Activated CD8-positive, alpha-beta T cell treated with anti-CD3 and anti-CD28 coated beads, Interleukin-2, amount 10 ng/mL, durations not matched to agents 7 days and 5 days (primary cell): ENCODE measurements around the gene C1orf87. TPM values are rescaled to one million over a fixed set of nuclear protein-coding genes. Genes with fewer than 3 reads are reported as not detected.

Source experiments
- ATAC-seq: fragments of 150-1000 bp; cut with Tn5 transposase; one replicate; pipeline ENCODE4 v1.10.0; 2021; ENCODE audit warnings: moderate library complexity
- CTCF ChIA-PET: fragments of 350-600 bp; sonication (Branson Sonifier 250); formaldehyde crosslinking; loops from one replicate; lab custom pipeline; 2021; ENCODE audit warnings: antibody characterized with exemption; lab: Charles Lee
- POLR2A ChIA-PET: fragments of 350-600 bp; sonication (Branson Sonifier 250); formaldehyde crosslinking; loops from one replicate; lab custom pipeline; 2021; ENCODE audit warnings: antibody characterized with exemption; lab: Charles Lee
- DNase-seq: peaks from one replicate; pipeline ENCODE4 v3.0.0-alpha.2; 2020
- H3K27ac Mint-ChIP-seq: one replicate; pipeline ENCODE4 v1.8.0; 2021; ENCODE audit warnings: mild to moderate bottlenecking, mixed read lengths
- H3K27me3 Mint-ChIP-seq: one replicate; pipeline ENCODE4 v1.8.0; 2021; ENCODE audit warnings: low read depth, mixed read lengths
- H3K36me3 Mint-ChIP-seq: one replicate; pipeline ENCODE4 v1.8.0; 2021; ENCODE audit warnings: low read depth, mixed read lengths
- H3K4me1 Mint-ChIP-seq: one replicate; pipeline ENCODE4 v1.8.0; 2021; ENCODE audit warnings: low read depth, mixed read lengths
- H3K4me3 Mint-ChIP-seq: one replicate; pipeline ENCODE4 v1.8.0; 2021; ENCODE audit warnings: mild to moderate bottlenecking, mixed read lengths
- H3K9me3 Mint-ChIP-seq: one replicate; pipeline ENCODE4 v1.8.0; 2022; ENCODE audit warnings: mixed read lengths; ENCODE audit not compliant: insufficient read depth
- total RNA-seq, 2 experiments: library from RNA; stranded (reverse); gene quantifications; one replicate each; pipeline ENCODE4 v1.2.3, GENCODE V29; 2021

Gene C1orf87
- total RNA-seq, result not detected

DNA sequence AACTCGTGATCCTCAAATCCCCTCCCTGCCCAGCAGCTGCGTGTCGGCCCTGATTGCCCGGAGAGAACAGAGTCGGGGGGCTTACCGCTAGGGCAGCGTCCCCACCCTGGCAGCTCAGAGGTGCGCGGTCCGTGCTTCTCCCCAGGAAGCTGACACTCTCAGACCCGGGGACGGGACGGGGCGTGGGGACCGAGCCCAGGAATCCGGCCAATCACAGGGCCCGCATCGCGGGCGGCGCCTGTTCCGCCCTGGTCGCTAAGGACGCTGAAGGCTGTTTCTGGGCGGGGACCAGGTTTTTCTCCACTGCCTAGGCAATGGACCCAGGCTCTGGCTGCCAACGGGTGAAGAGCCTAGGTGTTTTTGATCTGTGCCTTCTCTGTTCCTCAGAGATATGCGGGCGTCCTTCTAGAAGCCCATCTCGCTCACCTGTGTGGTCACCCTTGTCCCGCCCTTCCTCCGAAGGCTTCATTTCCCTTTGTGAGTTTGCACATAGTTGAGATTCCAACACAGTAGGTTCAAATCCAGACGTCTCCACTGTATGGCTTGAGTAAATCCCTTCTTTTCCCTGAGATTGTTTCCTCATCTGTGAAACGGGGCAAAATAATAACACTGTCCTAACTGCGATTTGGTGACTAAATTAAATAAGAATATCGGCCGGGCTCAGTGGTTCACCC lies at the start of gene C1orf87:
C1orf87 (minus strand) TSS at position 166 of the 674 bp plus-strand sequence. CDS start 1,127 bp downstream, outside the sequence.
- Mint-ChIP-seq H3K27ac (no peak within 1 kb of the TSS), H3K9me3 (no peaks in the 10 kb centered on the region), H3K4me3 (no peak within 1 kb of the TSS), H3K36me3 (no peaks in the 10 kb centered on the region), H3K4me1 (no peaks in the 10 kb centered on the region), H3K27me3 (peaks cover 22% of the 10 kb centered on the region)
- POLR2A ChIA-PET, result no interaction called here
- CTCF ChIA-PET, result no interaction called here
- no peak for ATAC-seq
- no peak for DNase-seq

GRCh38 chr1:60118085-60118484 lies 44.5 kb upstream of the C1orf87 start:
- CTCF ChIA-PET, result no interaction called here
- ATAC-seq, result no peak
- Mint-ChIP-seq H3K27ac (no peak overlapping the region), H3K36me3 (no peaks in the 10 kb centered on the region), H3K4me3 (no peak overlapping the region), H3K4me1 (no peaks in the 10 kb centered on the region), H3K9me3 (no peaks in the 10 kb centered on the region), H3K27me3 (peaks cover 2% of the 10 kb centered on the region)
- POLR2A ChIA-PET, result no interaction called here
- no peak for DNase-seq

- ChIA-PET POLR2A (no interaction called here), CTCF (no interaction called here)
- Mint-ChIP-seq H3K4me1 (no peaks in the 10 kb centered on the region), H3K36me3 (no peaks in the 10 kb centered on the region), H3K27me3 (peaks cover 5% of the 10 kb centered on the region), H3K27ac (no peak overlapping the region), H3K4me3 (no peak overlapping the region), H3K9me3 (no peaks in the 10 kb centered on the region)
- ATAC-seq, result no peak
- no peak for DNase-seq
Observed at GRCh38 chr1:60114745-60115318, 41.3 kb upstream of the C1orf87 start.

DNA sequence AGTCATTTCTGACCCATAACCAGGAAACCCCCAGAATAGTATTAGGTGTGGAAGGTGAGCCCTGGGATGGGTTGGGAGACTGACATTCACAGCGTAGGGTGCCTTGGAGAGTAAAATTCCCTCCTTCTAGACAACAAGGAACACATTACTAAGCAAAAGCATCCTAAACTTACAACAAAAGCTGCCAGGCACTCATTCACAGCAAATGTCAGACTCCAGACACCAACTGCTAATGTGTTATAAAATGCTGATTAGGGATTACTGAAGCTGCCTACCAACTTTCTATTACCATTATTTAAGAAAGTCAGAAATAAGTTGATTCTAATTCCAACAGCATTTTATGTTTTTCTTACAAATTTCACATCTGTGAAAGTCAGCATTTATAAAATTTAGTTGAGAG lies 40.0 kb upstream of the C1orf87 start:
- H3K9me3 Mint-ChIP-seq, result no peaks in the 10 kb centered on the region
- POLR2A ChIA-PET, result no interaction called here
- H3K4me1 Mint-ChIP-seq, result no peaks in the 10 kb centered on the region
- no peaks in the 10 kb centered on the region for H3K36me3 Mint-ChIP-seq
- CTCF ChIA-PET, result no interaction called here
- ATAC-seq, result no peak
- peaks cover 5% of the 10 kb centered on the region for H3K27me3 Mint-ChIP-seq
- no peak for DNase-seq
- H3K4me3 Mint-ChIP-seq, result no peak overlapping the region
- no peak overlapping the region for H3K27ac Mint-ChIP-seq

DNA sequence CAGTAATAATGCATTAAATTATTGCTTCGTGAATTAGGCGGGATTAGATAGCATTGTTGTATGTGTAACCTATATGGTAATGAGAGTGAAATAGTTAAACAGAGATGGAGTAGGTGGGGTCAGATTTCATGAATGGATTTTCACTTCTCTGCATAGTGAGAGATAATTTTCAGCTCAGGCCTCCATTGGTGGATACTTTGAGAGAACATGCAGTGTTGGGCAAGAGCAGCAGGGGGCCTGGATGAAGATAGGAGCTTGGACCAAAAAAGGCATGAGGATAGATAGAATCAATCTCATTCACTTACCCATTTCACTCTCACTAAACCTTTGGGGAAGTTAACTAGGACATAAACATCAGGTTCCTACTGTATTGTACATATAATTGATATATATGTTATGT lies 39.5 kb upstream of the C1orf87 start:
- DNase-seq (no peak), ATAC-seq (no peak)
- peaks cover 5% of the 10 kb centered on the region for H3K27me3 Mint-ChIP-seq
- no peaks in the 10 kb centered on the region for H3K36me3 Mint-ChIP-seq
- H3K4me1 Mint-ChIP-seq, result no peaks in the 10 kb centered on the region
- ChIA-PET POLR2A (no interaction called here), CTCF (no interaction called here)
- no peaks in the 10 kb centered on the region for H3K9me3 Mint-ChIP-seq
- H3K4me3 Mint-ChIP-seq, result no peak overlapping the region
- H3K27ac Mint-ChIP-seq, result no peak overlapping the region

GRCh38 chr1:60111716-60112115 lies 38.1 kb upstream of the C1orf87 start:
- no peaks in the 10 kb centered on the region for H3K36me3 Mint-ChIP-seq
- POLR2A ChIA-PET, result no interaction called here

DNA sequence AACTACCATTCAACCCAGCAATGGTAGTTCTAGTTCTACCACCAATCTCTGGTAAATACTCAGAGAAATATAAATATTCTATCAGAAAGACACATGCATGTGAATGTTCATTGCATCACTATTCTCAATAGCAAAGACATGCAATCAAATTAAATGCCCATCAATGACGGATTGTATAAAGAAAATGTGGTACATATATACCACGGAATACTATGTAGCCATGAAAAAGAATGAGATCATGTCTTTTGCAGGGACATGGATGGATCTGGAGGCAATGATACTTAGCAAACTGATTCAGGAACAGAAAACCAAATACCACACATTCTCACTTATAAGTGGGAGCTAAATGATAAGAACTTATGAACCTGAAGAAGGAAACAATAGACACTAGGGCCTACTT lies 37.5 kb upstream of the C1orf87 start:
- H3K36me3 Mint-ChIP-seq, result no peaks in the 10 kb centered on the region
- DNase-seq (no peak), ATAC-seq (no peak)
- no peaks in the 10 kb centered on the region for H3K9me3 Mint-ChIP-seq
- ChIA-PET CTCF (no interaction called here), POLR2A (no interaction called here)
- no peak overlapping the region for H3K27ac Mint-ChIP-seq
- peaks cover 5% of the 10 kb centered on the region for H3K27me3 Mint-ChIP-seq
- H3K4me1 Mint-ChIP-seq, result no peaks in the 10 kb centered on the region
- no peak overlapping the region for H3K4me3 Mint-ChIP-seq

More at GRCh38 chr1:60111716-60112115, 38.1 kb upstream of the C1orf87 start:
- Mint-ChIP-seq H3K4me3 (no peak overlapping the region), H3K4me1 (no peaks in the 10 kb centered on the region), H3K27ac (no peak overlapping the region), H3K27me3 (peaks cover 5% of the 10 kb centered on the region), H3K9me3 (no peaks in the 10 kb centered on the region)
- ATAC-seq (no peak), DNase-seq (no peak)
- CTCF ChIA-PET, result no interaction called here

DNA sequence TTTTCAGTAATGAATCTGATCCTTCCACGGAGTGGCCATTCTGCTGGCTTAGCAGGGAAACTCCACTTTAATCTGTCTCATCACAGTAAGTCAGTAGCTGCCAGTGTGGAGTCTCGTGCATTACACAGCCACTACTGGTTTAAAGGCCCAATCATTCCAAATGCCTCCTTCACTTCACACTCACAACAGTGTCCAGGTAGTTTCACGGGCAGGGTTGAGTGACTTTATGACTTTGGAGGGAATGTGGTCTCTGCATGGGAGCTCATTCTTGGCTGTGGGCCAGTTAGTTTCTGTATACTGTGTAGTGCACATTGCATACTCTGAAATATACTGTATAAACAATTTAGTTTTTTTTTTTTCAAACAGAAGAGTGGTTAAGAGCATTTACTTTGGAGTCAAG lies 34.6 kb upstream of the C1orf87 start:
- ChIA-PET CTCF (interaction anchor here (0.7 kb wide), 1 partner anchor 78 kb away, joined by 3 read pairs; no protein-coding TSS in a partner anchor), POLR2A (no interaction called here)
- no peak overlapping the region for H3K27ac Mint-ChIP-seq
- peaks cover 3% of the 10 kb centered on the region for H3K27me3 Mint-ChIP-seq
- no peaks in the 10 kb centered on the region for H3K9me3 Mint-ChIP-seq
- no peak overlapping the region for H3K4me3 Mint-ChIP-seq
- no peaks in the 10 kb centered on the region for H3K36me3 Mint-ChIP-seq
- DNase-seq (no peak), ATAC-seq (no peak)
- no peaks in the 10 kb centered on the region for H3K4me1 Mint-ChIP-seq

DNA sequence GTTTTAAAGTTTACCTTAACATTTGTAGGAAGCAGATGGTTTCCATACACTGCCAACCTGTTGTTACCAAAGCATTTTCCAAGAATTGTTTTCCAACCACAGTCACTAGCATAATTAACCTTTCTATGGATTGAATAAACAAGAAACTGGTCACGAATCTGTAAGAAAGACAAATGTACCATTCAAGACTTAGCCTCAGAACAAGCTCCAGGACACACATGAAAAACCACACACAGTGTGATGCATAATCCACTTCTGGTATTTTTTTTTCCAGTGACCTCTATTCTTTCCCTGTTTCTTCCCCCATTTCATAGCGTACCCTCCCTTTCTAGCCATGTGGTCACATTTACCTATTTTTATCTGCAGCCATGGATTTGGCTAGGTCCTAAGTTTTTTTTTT lies 29.6 kb upstream of the C1orf87 start:
- Mint-ChIP-seq H3K27me3 (peaks cover 4% of the 10 kb centered on the region), H3K36me3 (no peaks in the 10 kb centered on the region), H3K27ac (no peak overlapping the region), H3K4me1 (no peaks in the 10 kb centered on the region), H3K9me3 (no peaks in the 10 kb centered on the region), H3K4me3 (no peak overlapping the region)
- no peak for ATAC-seq
- ChIA-PET POLR2A (no interaction called here), CTCF (no interaction called here)
- no peak for DNase-seq

GRCh38 chr1:60102267-60103061 lies 28.9 kb upstream of the C1orf87 start:
- ChIA-PET POLR2A (no interaction called here), CTCF (no interaction called here)
- no peak for ATAC-seq
- no peaks in the 10 kb centered on the region for H3K36me3 Mint-ChIP-seq
- no peaks in the 10 kb centered on the region for H3K4me1 Mint-ChIP-seq
- H3K27ac Mint-ChIP-seq, result no peak overlapping the region
- H3K4me3 Mint-ChIP-seq, result no peak overlapping the region
- no peak for DNase-seq
- H3K9me3 Mint-ChIP-seq, result no peaks in the 10 kb centered on the region
- H3K27me3 Mint-ChIP-seq, result peaks cover 4% of the 10 kb centered on the region

- Mint-ChIP-seq H3K9me3 (no peaks in the 10 kb centered on the region), H3K4me3 (no peak overlapping the region), H3K4me1 (no peaks in the 10 kb centered on the region), H3K36me3 (no peaks in the 10 kb centered on the region), H3K27ac (no peak overlapping the region), H3K27me3 (peaks cover 4% of the 10 kb centered on the region)
- ATAC-seq (no peak), DNase-seq (no peak)
- CTCF ChIA-PET, result no interaction called here
- POLR2A ChIA-PET, result no interaction called here
Observed at GRCh38 chr1:60101516-60101915, 27.9 kb upstream of the C1orf87 start.

DNA sequence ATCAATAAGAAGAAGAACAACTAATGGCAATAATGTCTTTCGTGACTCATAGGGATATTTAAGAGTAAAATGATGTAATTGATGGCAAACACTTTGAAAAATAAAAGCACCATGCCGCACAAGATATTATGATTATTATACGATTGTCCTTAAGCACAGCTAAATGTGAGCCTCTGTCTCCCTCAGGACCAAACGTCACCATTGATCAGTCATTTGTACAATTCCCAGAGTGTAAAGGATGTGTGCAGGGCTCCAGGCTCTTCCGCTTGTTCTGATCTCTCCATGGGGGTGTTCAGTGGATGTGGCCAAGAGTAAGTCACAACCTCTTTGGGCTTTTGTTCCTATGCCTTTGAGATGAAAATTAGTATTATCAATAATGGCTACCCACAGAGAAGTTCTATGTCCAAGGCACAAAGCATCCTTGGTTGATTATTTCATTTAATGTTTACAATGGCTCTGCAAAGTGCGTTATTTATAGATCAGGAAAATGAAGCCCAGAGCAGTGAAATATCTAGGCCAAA lies 17.7 kb upstream of the C1orf87 start:
- Mint-ChIP-seq H3K27me3 (no peaks in the 10 kb centered on the region), H3K9me3 (no peaks in the 10 kb centered on the region), H3K4me1 (no peaks in the 10 kb centered on the region), H3K27ac (no peak overlapping the region), H3K4me3 (no peak overlapping the region), H3K36me3 (no peaks in the 10 kb centered on the region)
- ChIA-PET CTCF (no interaction called here), POLR2A (no interaction called here)
- no peak for DNase-seq
- ATAC-seq, result no peak
